Trophoblast cell (in vitro differentiated cells and primary cell): ENCODE data around the gene CFD.
"Not testable (repeated sequence)": the region's sequence is repeated elsewhere in the genome, so short reads cannot be mapped to it uniquely, and the experiment has no call there.

Source experiments
- DNase-seq, 2 donors: peaks; one replicate each; pipeline ENCODE4 v3.0.0-alpha.2; 2016
- H2AFZ ChIP-seq: 2 replicates; pipeline ENCODE4 v1.6.1; 2013; ENCODE audit warnings: low read length, moderate library complexity, mild to moderate bottlenecking; ENCODE audit not compliant: insufficient read depth, poor library complexity
- H2AK5ac ChIP-seq: 2 replicates; pipeline ENCODE4 v1.6.1; 2013; ENCODE audit warnings: mild to moderate bottlenecking, low read length
- H2BK120ac ChIP-seq: 2 replicates; pipeline ENCODE4 v1.6.1; 2013; ENCODE audit warnings: low read length, mild to moderate bottlenecking, moderate library complexity; ENCODE audit not compliant: insufficient read depth, poor library complexity
- H2BK12ac ChIP-seq: 2 replicates; pipeline ENCODE4 v1.6.1; 2013; ENCODE audit warnings: mild to moderate bottlenecking, low read length, moderate library complexity
- H2BK5ac ChIP-seq: 2 replicates; pipeline ENCODE4 v1.6.1; 2013; ENCODE audit warnings: low read length, low read depth, moderate library complexity, mild to moderate bottlenecking; ENCODE audit not compliant: poor library complexity
- H3K14ac ChIP-seq: 2 replicates; pipeline ENCODE4 v1.6.1; 2013; ENCODE audit warnings: mild to moderate bottlenecking, low read length
- H3K18ac ChIP-seq: 2 replicates; pipeline ENCODE4 v1.6.1; 2013; ENCODE audit warnings: mild to moderate bottlenecking, low read length
- H3K23ac ChIP-seq: 2 replicates; pipeline ENCODE4 v1.6.1; 2013; ENCODE audit warnings: low read length
- H3K27ac ChIP-seq: 2 replicates; pipeline ENCODE4 v1.5.1; 2013; ENCODE audit warnings: low read depth, mild to moderate bottlenecking, inconsistent platforms, low read length, moderate library complexity
- H3K27me3 ChIP-seq: 2 replicates; pipeline ENCODE4 v1.6.1; 2013; ENCODE audit warnings: inconsistent platforms, mild to moderate bottlenecking, low read length, moderate library complexity; ENCODE audit not compliant: insufficient read depth
- H3K36me3 ChIP-seq, 2 experiments: 1 replicate in 1 of 2; 2 replicates in 1 of 2; pipeline ENCODE4 v1.6.1; 2013; ENCODE audit warnings: low read length in 2 of 2, mild to moderate bottlenecking in 2 of 2, moderate library complexity in 1 of 2; ENCODE audit not compliant: insufficient read depth in 2 of 2, control insufficient read depth in 1 of 2
- H3K4ac ChIP-seq: 2 replicates; pipeline ENCODE4 v1.6.1; 2013; ENCODE audit warnings: low read depth, mild to moderate bottlenecking, low read length, moderate library complexity
- H3K4me1 ChIP-seq, 2 experiments: 1 replicate in 1 of 2; 2 replicates in 1 of 2; pipeline ENCODE4 v1.6.1; 2013; ENCODE audit warnings: low read length in 2 of 2, mild to moderate bottlenecking in 2 of 2, moderate library complexity in 1 of 2; ENCODE audit not compliant: insufficient read depth in 2 of 2, control insufficient read depth in 1 of 2
- H3K4me2 ChIP-seq: 2 replicates; pipeline ENCODE4 v1.6.1; 2013; ENCODE audit warnings: inconsistent platforms, mild to moderate bottlenecking, low read length, moderate library complexity
- H3K4me3 ChIP-seq: 2 replicates; pipeline ENCODE4 v1.5.1; 2013; ENCODE audit warnings: mild to moderate bottlenecking, low read depth, low read length, inconsistent platforms
- H3K79me1 ChIP-seq: one replicate; pipeline ENCODE4 v1.6.1; 2013; ENCODE audit warnings: low read length
- H3K79me2 ChIP-seq: 2 replicates; pipeline ENCODE4 v1.6.1; 2013; ENCODE audit warnings: low read length, mild to moderate bottlenecking; ENCODE audit not compliant: control insufficient read depth, insufficient read depth, poor library complexity
- H3K9ac ChIP-seq: 2 replicates; pipeline ENCODE4 v1.6.1; 2013; ENCODE audit warnings: mild to moderate bottlenecking, low read length
- H3K9me3 ChIP-seq: 2 replicates; pipeline ENCODE4 v1.6.1; 2013; ENCODE audit warnings: low read depth, mild to moderate bottlenecking, control low read depth, inconsistent platforms, low read length; ENCODE audit not compliant: insufficient read depth
- H4K12ac ChIP-seq: 2 replicates; pipeline ENCODE4 v1.6.1; 2013; ENCODE audit warnings: low read depth, mild to moderate bottlenecking, low read length, moderate library complexity
- H4K8ac ChIP-seq: 2 replicates; pipeline ENCODE4 v1.6.1; 2013; ENCODE audit warnings: low read depth, mild to moderate bottlenecking, low read length, moderate library complexity
- H4K91ac ChIP-seq: one replicate; pipeline ENCODE4 v1.6.1; 2013; ENCODE audit warnings: low read depth, mild to moderate bottlenecking, low read length, moderate library complexity
- WGBS: extraction: QIAGEN DNeasy Blood & Tissue Kit; methylation state at CpG from one replicate; pipeline ENCODE4 v1.1.7; 2013; ENCODE audit warnings: missing lambda C conversion rate; ENCODE audit not compliant: insufficient read length, insufficient coverage; ENCODE audit errors: extremely low coverage; 5-methylcytosine and 5-hydroxymethylcytosine counted together

CFD gene

DNA sequence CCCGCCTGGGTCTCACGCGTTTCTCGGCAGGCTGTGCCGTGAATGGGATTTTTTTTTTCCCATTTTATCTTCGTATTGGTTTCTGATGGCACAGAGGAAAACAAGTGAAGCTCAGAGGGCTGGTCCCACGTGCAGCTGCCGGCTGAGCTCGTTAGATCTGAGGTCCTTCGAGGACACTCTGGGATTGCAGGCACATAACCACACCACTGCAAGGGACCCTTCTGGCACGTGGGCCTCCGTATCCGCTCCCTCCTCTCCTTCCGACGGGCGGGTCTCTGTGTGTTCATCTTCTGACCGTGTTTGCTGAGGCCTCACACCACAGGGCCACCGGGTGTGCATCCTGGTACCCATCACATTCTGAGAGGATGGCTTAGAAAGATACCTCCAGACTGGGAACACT lies 16.6 kb downstream of the CFD start:
- no peak overlapping the region for H2AFZ ChIP-seq
- H3K27ac ChIP-seq, result no peak overlapping the region
- WGBS, result no CpG with 5 or more reads among the region's 18 CpGs
- no peak overlapping the region for H3K14ac ChIP-seq
- H2BK12ac ChIP-seq, result no peak overlapping the region
- DNase-seq, result no peak
- no peak overlapping the region for H4K12ac ChIP-seq
- H2AK5ac ChIP-seq, result no peak overlapping the region
- no peak overlapping the region for H3K4ac ChIP-seq
- H3K4me2 ChIP-seq, result no peak overlapping the region
- no peak overlapping the region for H2BK120ac ChIP-seq
- H3K9ac ChIP-seq, result no peak overlapping the region
- peaks cover 52 to 57% of the 10 kb centered on the region in 2 experiments for H3K36me3 ChIP-seq
- H3K23ac ChIP-seq, result no peak overlapping the region
- no peaks in the 10 kb centered on the region for H3K27me3 ChIP-seq
- H3K18ac ChIP-seq, result no peak overlapping the region
- H3K4me1 ChIP-seq, result no peaks in the 10 kb centered on the region
- no peak overlapping the region for H3K4me3 ChIP-seq
- H3K79me2 ChIP-seq, result no peaks in the 10 kb centered on the region
- no peaks in the 10 kb centered on the region for H3K9me3 ChIP-seq
- no peak overlapping the region for H4K91ac ChIP-seq
- no peak overlapping the region for H2BK5ac ChIP-seq
- no peak overlapping the region for H4K8ac ChIP-seq
- H3K79me1 ChIP-seq, result no peaks in the 10 kb centered on the region

DNA sequence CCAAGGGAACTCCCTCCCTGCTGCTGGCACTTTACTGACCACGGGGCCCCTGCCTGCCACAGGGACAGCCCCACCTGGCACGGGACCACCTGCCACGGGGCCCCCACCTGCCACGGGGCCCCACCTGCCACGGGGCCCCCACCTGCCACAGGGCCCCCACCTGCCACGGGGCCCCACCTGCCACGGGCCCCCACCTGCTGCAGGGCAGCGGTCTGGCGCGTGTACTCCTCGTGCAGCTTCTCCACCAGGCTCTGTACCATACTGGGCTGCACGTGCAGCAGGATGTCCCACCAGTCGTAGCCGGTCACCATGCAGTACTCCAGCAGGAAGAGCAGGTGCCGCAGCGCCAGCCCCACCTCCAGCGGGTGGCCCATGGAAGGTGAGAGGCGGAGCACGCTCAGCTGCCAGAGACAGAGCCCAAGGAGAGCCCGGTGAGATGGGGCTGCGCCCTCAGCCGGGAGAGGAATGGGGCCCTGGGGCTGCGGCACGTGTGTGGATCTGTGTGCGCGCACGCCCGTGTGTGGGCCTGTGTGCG lies 17.4 kb downstream of the CFD start:
- Histone ChIP-seq H4K8ac (no peak overlapping the region), H3K14ac (no peak overlapping the region), H3K9ac (no peak overlapping the region), H2AK5ac (no peak overlapping the region), H2BK120ac (no peak overlapping the region), H3K27me3 (no peaks in the 10 kb centered on the region), H3K79me2 (no peaks in the 10 kb centered on the region), H3K9me3 (peaks cover 4% of the 10 kb centered on the region), H4K12ac (no peak overlapping the region), H3K4ac (no peak overlapping the region), H3K79me1 (no peaks in the 10 kb centered on the region), H4K91ac (no peak overlapping the region), H3K4me3 (no peak overlapping the region), H2AFZ (no peak overlapping the region), H2BK12ac (no peak overlapping the region), H2BK5ac (no peak overlapping the region), H3K23ac (no peak overlapping the region), H3K4me1 (no peaks in the 10 kb centered on the region), H3K4me2 (peak overlapping the region; percentile 1), H3K18ac (no peak overlapping the region), H3K27ac (no peak overlapping the region), H3K36me3 (peaks cover 55 to 60% of the 10 kb centered on the region in 2 experiments)
- no CpG with 5 or more reads among the region's 29 CpGs for whole genome bisulfite sequencing
- no peak for DNase-seq

DNA sequence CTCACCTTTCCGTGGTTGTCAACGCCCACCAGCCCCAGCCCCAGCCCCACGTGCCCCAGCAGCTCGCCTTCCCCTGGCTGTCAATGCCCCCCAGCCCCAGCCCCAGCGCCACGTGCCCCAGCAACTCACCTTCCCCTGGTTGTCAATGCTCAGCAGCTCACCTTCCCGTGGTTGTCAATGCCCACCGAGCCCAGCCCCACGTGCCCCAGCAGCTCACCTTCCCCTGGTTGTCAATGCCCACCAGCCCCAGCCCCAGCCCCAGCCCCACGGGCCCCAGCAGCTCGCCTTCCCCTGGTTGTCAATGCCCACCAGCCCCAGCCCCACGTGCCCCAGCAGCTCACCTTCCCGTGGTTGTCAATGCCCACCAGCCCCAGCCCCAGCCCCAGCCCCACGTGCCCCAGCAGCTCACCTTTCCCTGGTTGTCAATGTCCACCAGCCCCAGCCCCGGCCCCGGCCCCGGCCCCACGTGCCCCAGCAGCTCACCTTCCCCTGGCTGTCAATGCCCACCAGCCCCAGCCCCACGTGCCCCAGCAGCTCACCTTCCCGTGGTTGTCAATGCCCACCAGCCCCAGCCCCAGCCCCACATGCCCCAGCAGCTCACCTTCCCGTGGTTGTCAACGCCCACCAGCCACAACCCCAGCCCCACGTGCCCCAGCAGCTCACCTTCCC lies 18.7 kb downstream of the CFD start:
- not testable (repeated sequence) for H2BK5ac ChIP-seq, H2AK5ac ChIP-seq, H3K4me3 ChIP-seq, H3K79me2 ChIP-seq, H2BK12ac ChIP-seq, H3K18ac ChIP-seq, H3K4me2 ChIP-seq, H4K12ac ChIP-seq, H3K27me3 ChIP-seq, DNase-seq, H3K9ac ChIP-seq, H4K8ac ChIP-seq, H4K91ac ChIP-seq, H3K79me1 ChIP-seq, H2BK120ac ChIP-seq, H3K23ac ChIP-seq, H3K4ac ChIP-seq, H3K4me1 ChIP-seq, H2AFZ ChIP-seq, H3K27ac ChIP-seq, H3K14ac ChIP-seq, H3K9me3 ChIP-seq
- no CpG with 5 or more reads among the region's 23 CpGs for WGBS
- H3K36me3 ChIP-seq, result peaks cover 63 to 73% of the 10 kb centered on the region in 2 experiments

DNA sequence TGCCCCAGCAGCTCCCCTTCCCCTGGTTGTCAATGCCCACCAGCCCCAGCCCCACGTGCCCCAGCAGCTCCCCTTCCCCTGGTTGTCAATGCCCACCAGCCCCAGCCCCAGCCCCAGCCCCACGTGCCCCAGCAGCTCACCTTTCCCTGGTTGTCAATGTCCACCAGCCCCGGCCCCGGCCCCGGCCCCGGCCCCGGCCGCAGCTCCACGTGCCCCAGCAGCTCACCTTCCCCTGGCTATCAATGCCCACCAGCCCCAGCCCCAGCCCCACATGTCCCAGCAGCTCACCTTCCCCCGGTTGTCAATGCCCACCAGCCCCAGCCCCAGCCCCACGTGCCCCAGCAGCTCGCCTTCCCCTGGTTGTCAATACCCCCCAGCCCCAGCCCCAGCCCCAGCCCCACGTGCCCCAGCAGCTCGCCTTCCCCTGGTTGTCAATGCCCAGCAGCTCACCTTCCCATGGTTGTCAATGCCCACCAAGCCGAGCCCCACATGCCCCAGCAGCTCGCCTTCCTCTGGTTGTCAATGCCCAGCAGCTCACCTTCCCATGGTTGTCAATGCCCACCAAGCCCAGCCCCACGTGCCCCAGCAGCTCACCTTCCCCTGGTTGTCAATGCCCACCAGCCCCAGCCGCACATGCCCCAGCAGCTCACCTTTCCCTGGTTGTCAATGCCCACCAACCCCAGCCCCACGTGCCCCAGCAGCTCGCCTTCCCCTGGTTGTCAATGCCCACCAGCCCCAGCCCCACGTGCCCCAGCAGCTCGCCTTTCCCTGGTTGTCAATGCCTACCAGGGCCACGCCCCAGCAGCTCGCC lies 19.5 kb downstream of the CFD start:
- not testable (repeated sequence) for H2BK5ac ChIP-seq

More for the DNA sequence above, 19.5 kb downstream of the CFD start:
- not testable (repeated sequence) for H3K9me3 ChIP-seq, H3K4ac ChIP-seq, H4K8ac ChIP-seq, H4K12ac ChIP-seq, H2AK5ac ChIP-seq, H4K91ac ChIP-seq, H3K4me1 ChIP-seq, H3K27ac ChIP-seq, H3K9ac ChIP-seq, H3K79me1 ChIP-seq, H3K18ac ChIP-seq, H3K27me3 ChIP-seq, H3K79me2 ChIP-seq, H3K4me2 ChIP-seq, H2BK120ac ChIP-seq, H3K23ac ChIP-seq, H3K4me3 ChIP-seq, H2BK12ac ChIP-seq, DNase-seq, H2AFZ ChIP-seq, H3K14ac ChIP-seq
- WGBS, result no CpG with 5 or more reads among the region's 24 CpGs
- peaks cover 60 to 70% of the 10 kb centered on the region in 2 experiments for H3K36me3 ChIP-seq
